ENCODE measurements around the gene RARA. TPM values are rescaled to one million over a fixed set of nuclear protein-coding genes. Genes with fewer than 3 reads are reported as not detected.
A peak's percentile ranks its signal among the peaks of the same experiment; 100 is the strongest.

RARA gene
- total RNA-seq, 4 donors from 2014 or later, result 26.7 to 61.5 (median 35.9) TPM

GRCh38 chr17:40350689-40351358, 41.8 kb downstream of the RARA start:
- ATAC-seq (ENCODE audit: low FRiP score) (no peak), DNase-seq (ENCODE audit: low spot score) (no peak)
- no peak for TF ChIP-seq CTCF (IDR thresholded peaks at IDR 0.05)

- TF ChIP-seq CTCF (IDR thresholded peaks at IDR 0.05), result no peak
- ATAC-seq (ENCODE audit: low FRiP score) (no peak), DNase-seq (ENCODE audit: low spot score) (no peak)
These were observed 42.6 kb downstream of the RARA start for GRCh38 chr17:40351359-40352236.

GRCh38 chr17:40352237-40352778, 43.3 kb downstream of the RARA start:
- TF ChIP-seq CTCF (IDR thresholded peaks at IDR 0.05), result no peak
- ATAC-seq (ENCODE audit: low FRiP score) (no peak), DNase-seq (ENCODE audit: low spot score) (no peak)

GRCh38 chr17:40352779-40353394, 43.9 kb downstream of the RARA start:
- DNase-seq (ENCODE audit: low spot score) (no peak), ATAC-seq (ENCODE audit: low FRiP score) (no peak)
- no peak for TF ChIP-seq CTCF (IDR thresholded peaks at IDR 0.05)

- no peak for DNase-seq (ENCODE audit: low spot score)
- TF ChIP-seq CTCF (IDR thresholded peaks at IDR 0.05), result no peak
- peak; percentile 4 for ATAC-seq (ENCODE audit: low FRiP score)
These were observed 45.5 kb downstream of the RARA start for GRCh38 chr17:40354221-40355122.

- TF ChIP-seq CTCF (IDR thresholded peaks at IDR 0.05), result peak in 2 of 3 donors; percentile 64 to 92
- DNase-seq (ENCODE audit: low spot score), result peak; percentile 88
- peak; percentile 48 for ATAC-seq (ENCODE audit: low FRiP score)
These were observed 46.3 kb downstream of the RARA start for GRCh38 chr17:40355123-40355803.

Data from omental fat pad (tissue), 4 donors.